DOHH2 (cell line): ENCODE results near the gene TCHHL1.
"Not testable (repeated sequence)": the region's sequence is repeated elsewhere in the genome, so short reads cannot be mapped to it uniquely, and the experiment has no call there.

Experiments
- CTCF ChIP-seq: fragments of 200-600 bp; sonication (generic); IDR thresholded peaks from one replicate; pipeline ENCODE4 v1.5.1; 2014; ENCODE audit warnings: antibody characterized with exemption, mild to moderate bottlenecking, low read depth, low read length; ENCODE audit not compliant: poor library complexity, severe bottlenecking
- EZH2phosphoT487 ChIP-seq: fragments of 200-600 bp; sonication (generic); IDR thresholded peaks from 2 replicates; pipeline ENCODE4 v1.6.1; 2017; ENCODE audit warnings: borderline replicate concordance, mild to moderate bottlenecking, antibody characterized with exemption, low read length, moderate library complexity, mixed read lengths

- TF ChIP-seq CTCF, EZH2phosphoT487: not testable (repeated sequence)
Measured at GRCh38 chr1:152080494-152080893, 8.4 kb downstream of the TCHHL1 start.
